Vagina (tissue), 2 donors: Measurements from ENCODE around the gene PRKG2.

Source experiments
- POLR2A ChIP-seq, 2 donors: fragments of 450-650 bp; IDR thresholded peaks; one replicate each; pipeline ENCODE4 v1.6.1; 2017; ENCODE audit warnings: antibody characterized with exemption in 2 of 2, mild to moderate bottlenecking in 2 of 2, moderate library complexity in 2 of 2
- TF ChIP-seq, protein P1 (sequence below), 3 experiments: fragments of 450-650 bp in 2 of 3; fragments of 200-600 bp in 1 of 3; sonication (generic) in 1 of 3; IDR thresholded peaks; one replicate each; pipeline ENCODE4 v1.5.1; 2017 to 2019; ENCODE audit warnings: antibody characterized with exemption in 3 of 3, mild to moderate bottlenecking in 2 of 3, moderate library complexity in 2 of 3

DNA sequence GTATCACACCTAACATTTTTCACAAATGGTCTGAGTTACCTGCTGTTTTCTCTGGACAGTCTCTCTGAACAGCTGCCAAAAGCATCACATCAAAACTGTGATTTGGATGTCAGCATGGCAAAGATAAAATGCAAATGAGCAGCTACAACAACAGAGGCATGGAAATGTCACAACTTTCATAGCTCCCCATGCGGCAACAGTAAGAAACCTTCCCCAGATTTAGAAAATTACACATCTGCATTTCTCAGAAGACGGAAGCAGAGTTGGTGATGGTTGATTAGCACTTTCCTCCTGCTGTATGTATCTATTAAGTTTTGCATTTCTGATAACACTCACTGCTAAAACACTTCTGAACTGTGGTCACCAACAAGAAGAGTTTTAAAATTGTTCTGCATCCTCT, 9.7 kb downstream of the PRKG2 start:
- TF ChIP-seq, protein P1, sequence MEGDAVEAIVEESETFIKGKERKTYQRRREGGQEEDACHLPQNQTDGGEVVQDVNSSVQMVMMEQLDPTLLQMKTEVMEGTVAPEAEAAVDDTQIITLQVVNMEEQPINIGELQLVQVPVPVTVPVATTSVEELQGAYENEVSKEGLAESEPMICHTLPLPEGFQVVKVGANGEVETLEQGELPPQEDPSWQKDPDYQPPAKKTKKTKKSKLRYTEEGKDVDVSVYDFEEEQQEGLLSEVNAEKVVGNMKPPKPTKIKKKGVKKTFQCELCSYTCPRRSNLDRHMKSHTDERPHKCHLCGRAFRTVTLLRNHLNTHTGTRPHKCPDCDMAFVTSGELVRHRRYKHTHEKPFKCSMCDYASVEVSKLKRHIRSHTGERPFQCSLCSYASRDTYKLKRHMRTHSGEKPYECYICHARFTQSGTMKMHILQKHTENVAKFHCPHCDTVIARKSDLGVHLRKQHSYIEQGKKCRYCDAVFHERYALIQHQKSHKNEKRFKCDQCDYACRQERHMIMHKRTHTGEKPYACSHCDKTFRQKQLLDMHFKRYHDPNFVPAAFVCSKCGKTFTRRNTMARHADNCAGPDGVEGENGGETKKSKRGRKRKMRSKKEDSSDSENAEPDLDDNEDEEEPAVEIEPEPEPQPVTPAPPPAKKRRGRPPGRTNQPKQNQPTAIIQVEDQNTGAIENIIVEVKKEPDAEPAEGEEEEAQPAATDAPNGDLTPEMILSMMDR (IDR thresholded peaks at IDR 0.05): no peak
- TF ChIP-seq POLR2A (IDR thresholded peaks at IDR 0.05): no peak
